ENCODE data around the gene LCAT.

Gene LCAT

DNA sequence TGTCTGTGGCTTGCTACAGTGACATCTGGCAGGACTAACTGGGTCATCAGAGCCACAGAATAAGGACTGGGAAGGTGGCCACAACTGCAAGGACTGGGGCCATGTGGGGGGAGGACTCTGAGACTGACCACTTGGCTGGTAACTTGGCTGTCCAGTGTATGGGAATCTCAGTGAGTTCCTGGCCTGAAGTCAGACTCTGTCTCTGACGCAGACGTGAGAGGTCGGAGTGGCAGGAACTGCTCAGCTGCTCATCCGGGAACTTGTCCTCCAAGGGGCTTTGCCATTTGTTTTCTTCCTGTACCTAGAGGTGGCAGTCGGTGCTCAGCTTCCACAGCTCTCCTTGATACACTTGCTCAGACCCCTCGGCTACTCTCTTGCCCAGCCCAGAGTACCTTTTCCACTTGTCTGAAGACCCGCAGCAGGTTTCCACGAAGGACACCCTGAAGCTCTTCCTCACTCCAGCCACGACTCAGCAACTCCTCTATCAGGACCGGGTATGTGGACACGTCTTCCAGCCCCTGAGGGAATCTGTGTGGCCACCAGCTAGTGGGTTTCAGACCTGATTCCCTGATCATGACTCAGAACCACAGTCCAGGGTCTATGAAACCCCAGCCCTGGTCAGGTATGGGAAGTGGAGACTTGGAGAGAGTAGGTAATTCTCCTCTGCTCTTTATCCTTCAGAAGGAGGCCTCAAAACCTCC lies 43.7 kb upstream of the LCAT start:
- Histone ChIP-seq H3K9me2 (replicated peaks; ENCODE audit: low read depth, low read length) (no peaks in the 10 kb centered on the region), H4K20me1 (ENCODE audit: insufficient read depth, low read length, poor library complexity, severe bottlenecking) (no peaks in the 10 kb centered on the region), H3K27me3 (ENCODE audit: insufficient read depth, low read length, poor library complexity, severe bottlenecking) (no peaks in the 10 kb centered on the region), H3K4me1 (ENCODE audit: insufficient read depth, low read length, poor library complexity, severe bottlenecking) (peaks cover 19% of the 10 kb centered on the region), H3K9me3 (ENCODE audit: insufficient read depth, low read depth, low read length) (no peaks in the 10 kb centered on the region), H2AFZ (ENCODE audit: low read length) (no peak overlapping the region), H3K4me3 (ENCODE audit: low read length, poor library complexity, severe bottlenecking) (no peak overlapping the region), H3K4me2 (ENCODE audit: low read depth, low read length, poor library complexity, severe bottlenecking) (no peak overlapping the region), H3K79me2 (ENCODE audit: insufficient read depth, low read length) (no peaks in the 10 kb centered on the region), H3K36me3 (ENCODE audit: insufficient read depth, low read length) (no peaks in the 10 kb centered on the region), H3K9ac (ENCODE audit: low read depth, low read length, poor library complexity, severe bottlenecking) (no peak overlapping the region), H3F3A (ENCODE audit: low read depth) (no peaks in the 10 kb centered on the region)
- no peak for TF ChIP-seq EZH2phosphoT487 (IDR thresholded peaks at IDR 0.05; ENCODE audit: borderline replicate concordance)
- TF ChIP-seq, protein P1, sequence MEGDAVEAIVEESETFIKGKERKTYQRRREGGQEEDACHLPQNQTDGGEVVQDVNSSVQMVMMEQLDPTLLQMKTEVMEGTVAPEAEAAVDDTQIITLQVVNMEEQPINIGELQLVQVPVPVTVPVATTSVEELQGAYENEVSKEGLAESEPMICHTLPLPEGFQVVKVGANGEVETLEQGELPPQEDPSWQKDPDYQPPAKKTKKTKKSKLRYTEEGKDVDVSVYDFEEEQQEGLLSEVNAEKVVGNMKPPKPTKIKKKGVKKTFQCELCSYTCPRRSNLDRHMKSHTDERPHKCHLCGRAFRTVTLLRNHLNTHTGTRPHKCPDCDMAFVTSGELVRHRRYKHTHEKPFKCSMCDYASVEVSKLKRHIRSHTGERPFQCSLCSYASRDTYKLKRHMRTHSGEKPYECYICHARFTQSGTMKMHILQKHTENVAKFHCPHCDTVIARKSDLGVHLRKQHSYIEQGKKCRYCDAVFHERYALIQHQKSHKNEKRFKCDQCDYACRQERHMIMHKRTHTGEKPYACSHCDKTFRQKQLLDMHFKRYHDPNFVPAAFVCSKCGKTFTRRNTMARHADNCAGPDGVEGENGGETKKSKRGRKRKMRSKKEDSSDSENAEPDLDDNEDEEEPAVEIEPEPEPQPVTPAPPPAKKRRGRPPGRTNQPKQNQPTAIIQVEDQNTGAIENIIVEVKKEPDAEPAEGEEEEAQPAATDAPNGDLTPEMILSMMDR (conservative IDR thresholded peaks at IDR 0.05; ENCODE audit: low read length): no peak

DNA sequence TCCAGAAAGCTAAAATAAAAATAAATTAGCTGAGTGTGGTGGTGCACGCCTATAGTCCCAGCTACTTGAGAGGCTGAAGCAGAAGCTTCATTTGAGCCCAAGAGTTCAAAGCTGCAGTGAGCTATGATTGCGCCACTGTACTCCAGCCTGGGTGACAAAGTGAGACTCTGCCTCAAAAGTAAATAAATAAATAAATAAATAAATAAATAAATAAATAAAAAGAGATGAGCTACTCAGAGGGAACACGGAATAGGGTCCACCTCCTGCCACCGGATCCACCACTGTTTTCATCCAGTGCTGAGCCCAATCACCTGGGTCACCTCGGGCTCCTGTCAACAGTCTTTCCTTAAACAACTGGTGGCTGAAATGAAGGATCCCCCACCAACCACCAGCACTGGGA lies 43.0 kb upstream of the LCAT start:
- no peaks in the 10 kb centered on the region for H3K79me2 ChIP-seq (ENCODE audit: insufficient read depth, low read length)
- H4K20me1 ChIP-seq (ENCODE audit: insufficient read depth, low read length, poor library complexity, severe bottlenecking): no peaks in the 10 kb centered on the region
- H3K9me2 ChIP-seq (replicated peaks; ENCODE audit: low read depth, low read length): no peaks in the 10 kb centered on the region
- H2AFZ ChIP-seq (ENCODE audit: low read length): no peak overlapping the region
- H3K4me2 ChIP-seq (ENCODE audit: low read depth, low read length, poor library complexity, severe bottlenecking): no peak overlapping the region
- H3K9me3 ChIP-seq (ENCODE audit: insufficient read depth, low read depth, low read length): no peaks in the 10 kb centered on the region
- TF ChIP-seq, protein P1 (conservative IDR thresholded peaks at IDR 0.05; ENCODE audit: low read length): no peak
- TF ChIP-seq EZH2phosphoT487 (IDR thresholded peaks at IDR 0.05; ENCODE audit: borderline replicate concordance): no peak
- H3K9ac ChIP-seq (ENCODE audit: low read depth, low read length, poor library complexity, severe bottlenecking): no peak overlapping the region
- H3K27me3 ChIP-seq (ENCODE audit: insufficient read depth, low read length, poor library complexity, severe bottlenecking): no peaks in the 10 kb centered on the region
- H3K4me1 ChIP-seq (ENCODE audit: insufficient read depth, low read length, poor library complexity, severe bottlenecking): peaks cover 19% of the 10 kb centered on the region
- H3K4me3 ChIP-seq (ENCODE audit: low read length, poor library complexity, severe bottlenecking): no peak overlapping the region
- H3F3A ChIP-seq (ENCODE audit: low read depth): no peaks in the 10 kb centered on the region
- H3K36me3 ChIP-seq (ENCODE audit: insufficient read depth, low read length): no peaks in the 10 kb centered on the region

DNA sequence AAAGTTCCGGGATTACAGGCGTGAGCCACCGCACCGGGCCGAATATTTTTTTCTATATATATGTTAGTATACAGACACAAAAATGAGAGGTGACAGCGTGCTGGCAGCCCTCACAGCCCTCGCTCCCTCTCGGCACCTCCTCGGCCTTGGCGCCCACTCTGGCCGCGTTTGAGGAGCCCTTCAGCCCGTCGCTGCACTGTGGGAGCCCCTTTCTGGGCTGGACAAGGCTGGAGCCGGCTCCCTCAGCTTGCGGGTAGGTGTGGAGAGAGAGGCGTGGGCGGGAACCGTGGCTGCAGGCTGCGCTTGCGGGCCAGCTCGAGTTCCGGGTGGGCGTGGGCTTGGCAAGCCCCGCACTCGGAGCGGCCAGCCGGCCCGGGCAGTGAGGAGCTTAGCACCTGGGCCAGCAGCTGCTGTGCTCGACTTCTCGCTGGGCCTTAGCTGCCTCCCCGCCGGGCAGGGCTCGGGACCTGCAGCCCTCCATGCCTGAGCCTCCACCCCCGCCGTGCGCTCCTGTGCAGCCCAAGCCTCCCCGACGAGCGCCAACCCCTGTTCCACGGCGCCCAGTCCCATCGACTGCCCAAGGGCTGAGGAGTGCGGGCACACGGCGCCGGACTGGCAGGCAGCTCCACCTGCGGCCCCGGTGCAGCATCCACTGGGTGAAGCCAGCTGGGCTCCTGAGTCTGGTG lies 38.2 kb upstream of the LCAT start:
- Histone ChIP-seq H3K9me2 (replicated peaks; ENCODE audit: low read depth, low read length) (no peaks in the 10 kb centered on the region), H2AFZ (ENCODE audit: low read length) (no peak overlapping the region), H3K4me2 (ENCODE audit: low read depth, low read length, poor library complexity, severe bottlenecking) (no peak overlapping the region), H3K79me2 (ENCODE audit: insufficient read depth, low read length) (no peaks in the 10 kb centered on the region), H3K4me3 (ENCODE audit: low read length, poor library complexity, severe bottlenecking) (no peak overlapping the region), H3K27me3 (ENCODE audit: insufficient read depth, low read length, poor library complexity, severe bottlenecking) (no peaks in the 10 kb centered on the region), H3K9ac (ENCODE audit: low read depth, low read length, poor library complexity, severe bottlenecking) (no peak overlapping the region), H3F3A (ENCODE audit: low read depth) (no peaks in the 10 kb centered on the region), H3K36me3 (ENCODE audit: insufficient read depth, low read length) (no peaks in the 10 kb centered on the region), H3K4me1 (ENCODE audit: insufficient read depth, low read length, poor library complexity, severe bottlenecking) (peaks cover 19% of the 10 kb centered on the region), H3K9me3 (ENCODE audit: insufficient read depth, low read depth, low read length) (no peaks in the 10 kb centered on the region), H4K20me1 (ENCODE audit: insufficient read depth, low read length, poor library complexity, severe bottlenecking) (no peaks in the 10 kb centered on the region)
- TF ChIP-seq EZH2phosphoT487 (IDR thresholded peaks at IDR 0.05; ENCODE audit: borderline replicate concordance): no peak

Measured in Loucy (cell line).